Measurements from ENCODE around the gene POMGNT2.

- no peak for TF ChIP-seq CTCF (IDR thresholded peaks at IDR 0.05)
- TF ChIP-seq POLR2A (IDR thresholded peaks at IDR 0.05) = no peak
Measured at GRCh38 chr3:43082457-43082856, 23.4 kb downstream of the POMGNT2 start.

All from right lobe of liver (tissue), 4 donors.